Coronary artery (tissue), 2 donors: ENCODE results near the gene SYK.
"Not testable (repeated sequence)": the region's sequence is repeated elsewhere in the genome, so short reads cannot be mapped to it uniquely, and the experiment has no call there.

Experiments
- DNase-seq: peaks from one replicate; pipeline ENCODE4 v3.0.0-alpha.2; 2017; ENCODE audit warnings: low spot score
- H3K27ac ChIP-seq, 2 donors: fragments of 200-600 bp; sonication (generic); one replicate each; pipeline ENCODE4 v1.5.1; 2016 to 2019
- H3K4me3 ChIP-seq: fragments of 200-600 bp; sonication (generic); 2 replicates; pipeline ENCODE4 v1.5.1; 2016; ENCODE audit warnings: mild to moderate bottlenecking, moderate library complexity
- CTCF ChIP-seq: fragments of 200-600 bp; sonication (generic); IDR thresholded peaks from one replicate; pipeline ENCODE4 v1.5.1; 2019; ENCODE audit warnings: antibody characterized with exemption

SYK gene

GRCh38 chr9:90801241-90801972, at the start of gene SYK:
Gene SYK (plus strand): TSS chr9:90801819. CDS start chr9:90843899, 42,080 bp downstream.
- peak within 1 kb of the TSS in 1 of 2 donors; percentile 78 for H3K27ac ChIP-seq
- no peak for DNase-seq
- TF ChIP-seq CTCF, result no peak
- peak within 1 kb of the TSS; percentile 69 for H3K4me3 ChIP-seq

GRCh38 chr9:90755514-90756371, 45.9 kb upstream of the SYK start:
- H3K27ac ChIP-seq, result not testable (repeated sequence)

GRCh38 chr9:90760577-90760976, 41.0 kb upstream of the SYK start:
- H3K4me3 ChIP-seq, DNase-seq, H3K27ac ChIP-seq: not testable (repeated sequence)

More at GRCh38 chr9:90755514-90756371, 45.9 kb upstream of the SYK start:
- not testable (repeated sequence) for DNase-seq, H3K4me3 ChIP-seq

- no peak for DNase-seq
- Histone ChIP-seq H3K4me3 (no peak overlapping the region), H3K27ac (no peak overlapping the region)
- no peak for TF ChIP-seq CTCF
Measured at GRCh38 chr9:90766731-90767130, 34.9 kb upstream of the SYK start.

GRCh38 chr9:90767523-90768100, 34.0 kb upstream of the SYK start:
- Histone ChIP-seq H3K4me3 (no peak overlapping the region), H3K27ac (no peak overlapping the region)
- no peak for DNase-seq
- TF ChIP-seq CTCF, result no peak

GRCh38 chr9:90770182-90770738, 31.4 kb upstream of the SYK start:
- no peak for DNase-seq
- no peak overlapping the region for H3K4me3 ChIP-seq
- no peak overlapping the region for H3K27ac ChIP-seq
- TF ChIP-seq CTCF, result no peak

- no peak for TF ChIP-seq CTCF
- H3K4me3 ChIP-seq, result no peak overlapping the region
- no peak overlapping the region for H3K27ac ChIP-seq
- no peak for DNase-seq
Measured at GRCh38 chr9:90770927-90771326, 30.7 kb upstream of the SYK start.
